HG03097 (cell line): ENCODE results near the gene ABLIM2.
"Not testable (repeated sequence)": the region's sequence is repeated elsewhere in the genome, so short reads cannot be mapped to it uniquely, and the experiment has no call there.

Experiments
- ATAC-seq: cut with Tn5 transposase; IDR thresholded peaks from one replicate; pipeline ENCODE4 v1.9.1; 2021; ENCODE audit not compliant: unreplicated experiment, low FRiP score

The ABLIM2 gene

GRCh38 chr4:7929118-7929951 is 229.3 kb downstream of the ABLIM2 start:
- ATAC-seq = no peak

DNA sequence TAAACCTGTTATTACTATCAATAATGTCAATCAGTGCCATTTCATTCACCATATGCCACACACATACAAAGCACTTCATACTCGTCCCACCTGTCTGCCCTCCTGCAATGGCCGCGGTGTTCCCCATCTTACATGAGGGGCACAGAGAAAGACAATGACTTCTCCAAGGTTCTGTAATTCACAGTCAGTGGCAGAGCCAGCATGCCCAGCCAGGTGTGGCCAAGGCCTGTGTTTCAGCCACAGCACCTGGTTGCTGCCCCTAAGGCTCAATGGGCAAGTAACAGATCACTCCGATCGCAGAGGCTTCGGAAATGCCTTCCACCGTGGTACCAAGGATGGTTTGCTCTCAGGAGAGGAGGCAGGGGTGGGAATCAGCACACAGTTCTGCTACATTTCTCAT is 229.9 kb downstream of the ABLIM2 start:
- no peak for ATAC-seq

- ATAC-seq = no peak
Observed at GRCh38 chr4:7926822-7927221, 231.8 kb downstream of the ABLIM2 start.

DNA sequence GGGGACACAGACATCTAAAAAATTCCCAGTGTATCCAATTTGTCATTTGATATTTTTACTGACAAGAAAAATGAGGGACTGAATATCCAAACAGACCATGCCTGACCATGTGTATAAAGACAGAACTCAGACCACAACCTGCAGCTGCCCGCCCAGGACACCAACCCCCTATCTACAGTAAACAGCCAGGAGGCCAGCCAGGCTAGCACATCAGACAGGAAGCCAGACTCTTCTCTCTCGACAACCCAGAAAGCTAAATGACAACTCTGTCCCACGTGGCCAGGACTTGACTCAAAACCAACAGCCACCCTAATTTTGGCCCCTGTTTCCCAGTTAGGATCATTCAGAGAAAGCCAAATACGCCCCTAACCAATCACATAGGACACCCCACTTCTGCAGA is 234.0 kb downstream of the ABLIM2 start:
- no peak for ATAC-seq

- no peak for ATAC-seq
Observed at GRCh38 chr4:7924163-7924562, 234.4 kb downstream of the ABLIM2 start.

DNA sequence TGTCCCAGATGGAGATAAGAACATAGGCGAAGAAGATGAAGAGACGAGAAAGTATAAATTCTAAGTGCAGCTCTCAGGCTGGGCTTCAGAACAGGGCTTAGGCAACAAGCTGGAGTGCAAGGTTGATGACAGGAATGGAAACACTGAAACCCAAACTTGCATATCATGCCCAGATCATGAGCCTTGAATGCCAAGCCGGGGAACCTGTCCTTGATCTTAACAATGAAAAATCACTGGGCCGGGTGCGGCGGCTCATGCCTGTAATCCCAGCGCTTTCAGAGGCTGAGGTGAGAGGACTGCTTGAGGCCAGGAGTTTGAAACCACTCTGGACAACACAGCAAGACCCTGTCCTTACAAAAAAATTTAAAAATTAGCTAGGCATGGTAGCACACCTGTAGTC is 236.1 kb downstream of the ABLIM2 start:
- no peak for ATAC-seq

DNA sequence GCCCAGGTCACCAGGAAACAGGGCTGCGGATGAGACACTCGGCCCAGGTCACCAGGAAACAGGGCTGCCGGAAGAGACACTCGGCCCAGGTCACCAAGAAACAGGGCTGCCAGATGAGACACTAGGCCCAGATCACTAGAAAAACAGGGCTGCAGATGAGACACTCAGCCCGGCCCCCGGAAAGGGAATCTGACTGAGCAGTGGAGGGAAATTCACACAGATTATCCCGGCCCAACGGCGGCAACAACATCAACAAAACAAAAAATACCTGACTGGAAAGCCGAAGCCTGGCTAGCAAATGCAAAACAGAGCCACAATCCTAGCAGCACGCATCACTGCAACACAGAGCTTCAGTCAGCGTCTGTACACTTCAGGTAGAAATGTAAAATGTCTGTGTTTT is 239.6 kb downstream of the ABLIM2 start:
- ATAC-seq = no peak

- ATAC-seq = not testable (repeated sequence)
Observed at GRCh38 chr4:7918187-7918586, 240.4 kb downstream of the ABLIM2 start.

- ATAC-seq = no peak
Observed at GRCh38 chr4:7917669-7918068, 240.9 kb downstream of the ABLIM2 start.

DNA sequence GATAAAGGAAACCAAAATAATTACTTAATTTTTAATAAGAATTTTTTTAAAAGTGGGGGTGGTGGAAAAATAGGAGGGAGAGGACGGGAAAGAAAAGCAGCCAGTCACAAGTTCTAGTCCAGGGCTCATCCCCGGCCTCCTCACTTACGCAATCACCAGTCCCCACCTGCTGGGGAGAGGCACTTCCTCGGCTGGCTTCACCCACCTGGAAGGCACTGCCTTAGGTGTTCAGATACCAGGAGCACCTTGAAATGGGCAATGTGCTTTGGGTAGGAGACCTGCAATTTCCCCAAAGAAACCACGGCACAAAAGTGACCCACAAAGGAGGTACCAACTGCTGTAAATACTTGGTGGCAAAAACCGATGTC is 242.8 kb downstream of the ABLIM2 start:
- ATAC-seq = no peak
